Vagina (tissue), 2 donors: ENCODE results near the gene ASCC3. TPM values are rescaled to one million over a fixed set of nuclear protein-coding genes. Genes with fewer than 3 reads are reported as not detected.

Experiments
- DNase-seq, 2 donors: peaks; one replicate each; pipeline ENCODE4 v3.0.0-alpha.2; 2017; ENCODE audit errors: extremely low spot score in 2 of 2
- H3K27ac ChIP-seq: fragments of 200-600 bp; sonication (generic); one replicate; pipeline ENCODE4 v1.5.1; 2019
- H3K27me3 ChIP-seq: fragments of 200-600 bp; sonication (generic); one replicate; pipeline ENCODE4 v1.5.1; 2019
- H3K36me3 ChIP-seq, 2 donors: fragments of 200-600 bp; sonication (generic); one replicate each; pipeline ENCODE4 v1.5.1; 2017 to 2019
- H3K4me1 ChIP-seq: fragments of 200-600 bp; sonication (generic); one replicate; pipeline ENCODE4 v1.5.1; 2019
- H3K4me3 ChIP-seq, 2 donors: fragments of 200-600 bp; sonication (generic); 1 replicate in 1 of 2; 2 replicates in 1 of 2; pipeline ENCODE4 v1.5.1; 2016 to 2019
- H3K9me3 ChIP-seq: fragments of 200-600 bp; sonication (generic); one replicate; pipeline ENCODE4 v1.5.1; 2019
- POLR2A ChIP-seq, 2 donors: fragments of 450-650 bp; IDR thresholded peaks; one replicate each; pipeline ENCODE4 v1.6.1; 2017; ENCODE audit warnings: antibody characterized with exemption in 2 of 2, mild to moderate bottlenecking in 2 of 2, moderate library complexity in 2 of 2
- POLR2AphosphoS5 ChIP-seq, 2 donors: sonication (generic); formaldehyde crosslinking; IDR thresholded peaks; one replicate each; pipeline ENCODE4 v1.9.0; 2017; ENCODE audit warnings: antibody characterized with exemption in 2 of 2, mild to moderate bottlenecking in 2 of 2, low read depth in 1 of 2; ENCODE audit not compliant: insufficient read depth in 1 of 2
- intact Hi-C: fragments of 100-400 bp; cut with DNase I; formaldehyde crosslinking; loops from one replicate; pipeline ENCODE4 v1.15.1; 2023
- total RNA-seq: library from RNA; depleted of rRNA; stranded (reverse); fragments of >200 nt; gene quantifications from one replicate; pipeline ENCODE4 v1.2.3, GENCODE V29; 2016
- TF ChIP-seq, protein P1 (sequence below), 3 experiments: fragments of 450-650 bp in 2 of 3; fragments of 200-600 bp in 1 of 3; sonication (generic) in 1 of 3; IDR thresholded peaks; one replicate each; pipeline ENCODE4 v1.5.1; 2017 to 2019; ENCODE audit warnings: antibody characterized with exemption in 3 of 3, mild to moderate bottlenecking in 2 of 3, moderate library complexity in 2 of 3

The ASCC3 gene
- total RNA-seq, 1 donor from 2014 or later: 44.7 TPM

DNA sequence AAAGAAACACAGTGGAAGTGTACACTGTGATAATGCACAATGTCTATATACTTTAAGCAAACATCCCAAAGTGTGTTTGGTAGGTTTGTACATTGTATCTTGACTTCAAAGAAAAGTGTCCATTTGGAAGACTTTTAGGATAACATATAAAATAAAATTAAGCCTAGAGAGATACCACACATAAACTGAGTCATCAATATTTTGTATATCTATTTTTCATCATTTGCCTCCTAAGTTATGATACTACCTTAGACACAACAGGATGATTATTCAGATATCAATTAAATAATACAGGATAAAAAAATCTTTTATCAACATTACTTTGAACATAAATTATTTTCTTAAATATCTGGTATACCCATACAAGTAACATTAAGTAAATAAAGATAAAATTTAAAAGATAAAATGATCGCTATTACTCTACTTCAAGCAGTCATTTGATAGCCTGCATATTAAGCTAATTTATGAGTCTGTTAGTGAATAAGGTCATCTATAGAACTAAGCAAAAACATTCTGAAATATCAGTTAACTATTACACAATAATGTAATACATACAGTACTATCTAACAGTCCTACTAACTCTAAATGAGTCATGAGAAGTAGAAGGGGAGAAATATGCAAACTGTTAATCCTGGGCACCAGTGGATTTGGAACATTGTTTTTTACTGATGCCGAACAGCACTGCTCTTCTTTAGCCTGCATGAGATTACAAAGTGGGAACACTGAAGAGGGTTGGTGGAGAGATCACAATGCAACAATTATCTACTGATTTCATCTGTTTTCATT lies 258.0 kb downstream of the ASCC3 start:
- H3K4me1 ChIP-seq: no peaks in the 10 kb centered on the region

GRCh38 chr6:100620085-100620840 lies 260.9 kb downstream of the ASCC3 start:
- no peak for TF ChIP-seq POLR2AphosphoS5 (IDR thresholded peaks at IDR 0.05; ENCODE audit: insufficient read depth in 1 of 2, low read depth in 1 of 2)
- TF ChIP-seq, protein P1, sequence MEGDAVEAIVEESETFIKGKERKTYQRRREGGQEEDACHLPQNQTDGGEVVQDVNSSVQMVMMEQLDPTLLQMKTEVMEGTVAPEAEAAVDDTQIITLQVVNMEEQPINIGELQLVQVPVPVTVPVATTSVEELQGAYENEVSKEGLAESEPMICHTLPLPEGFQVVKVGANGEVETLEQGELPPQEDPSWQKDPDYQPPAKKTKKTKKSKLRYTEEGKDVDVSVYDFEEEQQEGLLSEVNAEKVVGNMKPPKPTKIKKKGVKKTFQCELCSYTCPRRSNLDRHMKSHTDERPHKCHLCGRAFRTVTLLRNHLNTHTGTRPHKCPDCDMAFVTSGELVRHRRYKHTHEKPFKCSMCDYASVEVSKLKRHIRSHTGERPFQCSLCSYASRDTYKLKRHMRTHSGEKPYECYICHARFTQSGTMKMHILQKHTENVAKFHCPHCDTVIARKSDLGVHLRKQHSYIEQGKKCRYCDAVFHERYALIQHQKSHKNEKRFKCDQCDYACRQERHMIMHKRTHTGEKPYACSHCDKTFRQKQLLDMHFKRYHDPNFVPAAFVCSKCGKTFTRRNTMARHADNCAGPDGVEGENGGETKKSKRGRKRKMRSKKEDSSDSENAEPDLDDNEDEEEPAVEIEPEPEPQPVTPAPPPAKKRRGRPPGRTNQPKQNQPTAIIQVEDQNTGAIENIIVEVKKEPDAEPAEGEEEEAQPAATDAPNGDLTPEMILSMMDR (IDR thresholded peaks at IDR 0.05): no peak
- no peak for TF ChIP-seq POLR2A (IDR thresholded peaks at IDR 0.05)
- Histone ChIP-seq H3K36me3 (peaks cover 0 to 12% of the 10 kb centered on the region in 2 donors), H3K27ac (no peak overlapping the region), H3K9me3 (no peaks in the 10 kb centered on the region), H3K4me3 (no peak overlapping the region), H3K27me3 (no peaks in the 10 kb centered on the region), H3K4me1 (no peaks in the 10 kb centered on the region)
- no peak for DNase-seq
- intact Hi-C loops: no loop called here

More for the DNA sequence above, 258.0 kb downstream of the ASCC3 start:
- Histone ChIP-seq H3K27me3 (no peaks in the 10 kb centered on the region), H3K9me3 (no peaks in the 10 kb centered on the region), H3K27ac (no peak overlapping the region), H3K36me3 (peaks cover 0 to 12% of the 10 kb centered on the region in 2 donors), H3K4me3 (no peak overlapping the region)
- TF ChIP-seq POLR2A (IDR thresholded peaks at IDR 0.05) (no peak), POLR2AphosphoS5 (IDR thresholded peaks at IDR 0.05; ENCODE audit: insufficient read depth in 1 of 2, low read depth in 1 of 2) (no peak)
- TF ChIP-seq, protein P1 (IDR thresholded peaks at IDR 0.05): no peak
- intact Hi-C loops: no loop called here
- no peak for DNase-seq

GRCh38 chr6:100618351-100618671 lies 262.8 kb downstream of the ASCC3 start:
- H3K27ac ChIP-seq: no peak overlapping the region
- intact Hi-C loops: no loop called here
- H3K27me3 ChIP-seq: no peaks in the 10 kb centered on the region
- TF ChIP-seq, protein P1 (IDR thresholded peaks at IDR 0.05): no peak
- TF ChIP-seq POLR2A (IDR thresholded peaks at IDR 0.05) (no peak), POLR2AphosphoS5 (IDR thresholded peaks at IDR 0.05; ENCODE audit: insufficient read depth in 1 of 2, low read depth in 1 of 2) (no peak)
- no peaks in the 10 kb centered on the region for H3K9me3 ChIP-seq
- no peak overlapping the region for H3K4me3 ChIP-seq
- DNase-seq: no peak
- H3K4me1 ChIP-seq: no peaks in the 10 kb centered on the region
- H3K36me3 ChIP-seq: peaks cover 0 to 12% of the 10 kb centered on the region in 2 donors

DNA sequence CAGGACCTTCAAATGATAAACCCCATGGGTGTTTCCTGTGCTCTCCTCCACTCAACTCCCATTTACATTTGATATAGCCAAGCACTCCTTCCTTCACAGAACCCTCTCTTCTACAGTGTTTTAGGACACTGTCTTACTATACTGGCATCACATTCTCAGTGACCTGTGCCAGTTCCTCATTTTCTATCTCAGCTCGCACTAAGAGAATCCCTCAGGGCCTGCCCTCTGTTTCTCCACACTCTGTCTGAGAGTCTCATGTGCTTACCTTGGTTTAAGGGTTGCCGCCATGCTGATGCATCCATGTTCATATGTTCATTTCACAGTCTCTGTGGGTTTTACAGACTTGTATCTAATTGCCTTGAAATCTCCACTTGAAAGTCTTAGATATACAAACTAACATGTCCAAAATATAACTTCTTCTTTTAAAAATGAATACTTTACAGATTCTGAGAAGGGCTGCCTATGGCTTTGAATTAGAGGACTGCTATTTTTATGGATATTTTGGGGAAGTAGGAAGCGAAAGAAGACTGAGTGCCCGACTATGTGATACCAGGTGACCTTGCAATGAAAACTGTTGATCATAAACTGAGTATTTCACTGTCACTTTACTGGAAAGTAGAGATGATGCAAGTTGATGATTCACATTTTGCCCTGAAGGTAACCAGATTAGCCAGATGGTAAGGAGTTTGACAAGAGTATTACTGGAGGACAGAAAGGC lies 263.3 kb downstream of the ASCC3 start:
- H3K27me3 ChIP-seq: no peaks in the 10 kb centered on the region
- intact Hi-C loops: no loop called here
- H3K27ac ChIP-seq: no peak overlapping the region
- H3K36me3 ChIP-seq: peaks cover 0 to 12% of the 10 kb centered on the region in 2 donors
- no peaks in the 10 kb centered on the region for H3K9me3 ChIP-seq
- TF ChIP-seq, protein P1 (IDR thresholded peaks at IDR 0.05): no peak
- TF ChIP-seq POLR2AphosphoS5 (IDR thresholded peaks at IDR 0.05; ENCODE audit: insufficient read depth in 1 of 2, low read depth in 1 of 2) (no peak), POLR2A (IDR thresholded peaks at IDR 0.05) (no peak)
- DNase-seq: no peak
- H3K4me1 ChIP-seq: no peaks in the 10 kb centered on the region
- no peak overlapping the region for H3K4me3 ChIP-seq
